ENCODE data around the gene PLXNA4. TPM values are rescaled to one million over a fixed set of nuclear protein-coding genes. Genes with fewer than 3 reads are reported as not detected.

The PLXNA4 gene
- total RNA-seq, 1 donor from 2014 or later = 3.5 TPM

DNA sequence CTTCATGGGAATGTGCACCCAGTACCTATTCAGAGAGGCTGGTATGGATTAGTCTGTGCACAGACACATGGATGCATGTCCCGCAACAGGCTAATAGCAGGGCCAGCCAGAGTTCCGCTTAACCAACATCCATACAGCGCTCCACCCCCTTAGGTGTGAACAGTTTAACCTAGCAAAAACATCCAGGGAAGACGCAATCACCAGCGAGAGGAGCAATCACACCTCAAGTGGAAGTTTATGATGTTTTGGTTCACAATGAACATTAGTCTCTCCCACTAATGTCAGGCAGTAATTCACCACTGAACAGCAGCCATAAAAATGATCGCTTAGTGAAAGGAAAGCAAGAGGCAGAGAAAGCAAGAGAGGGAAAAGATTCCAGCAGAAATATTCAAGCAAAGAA, 91.1 kb downstream of the PLXNA4 start:
- no peak overlapping the region for H3K27ac Mint-ChIP-seq (ENCODE audit: unreplicated experiment)
- H3K36me3 Mint-ChIP-seq (ENCODE audit: low read depth, unreplicated experiment) = no peaks in the 10 kb centered on the region
- peaks cover 18% of the 10 kb centered on the region for H3K4me1 Mint-ChIP-seq (ENCODE audit: unreplicated experiment)
- peaks cover 2% of the 10 kb centered on the region for H3K27me3 Mint-ChIP-seq (ENCODE audit: unreplicated experiment)
- TF ChIP-seq, protein P1, sequence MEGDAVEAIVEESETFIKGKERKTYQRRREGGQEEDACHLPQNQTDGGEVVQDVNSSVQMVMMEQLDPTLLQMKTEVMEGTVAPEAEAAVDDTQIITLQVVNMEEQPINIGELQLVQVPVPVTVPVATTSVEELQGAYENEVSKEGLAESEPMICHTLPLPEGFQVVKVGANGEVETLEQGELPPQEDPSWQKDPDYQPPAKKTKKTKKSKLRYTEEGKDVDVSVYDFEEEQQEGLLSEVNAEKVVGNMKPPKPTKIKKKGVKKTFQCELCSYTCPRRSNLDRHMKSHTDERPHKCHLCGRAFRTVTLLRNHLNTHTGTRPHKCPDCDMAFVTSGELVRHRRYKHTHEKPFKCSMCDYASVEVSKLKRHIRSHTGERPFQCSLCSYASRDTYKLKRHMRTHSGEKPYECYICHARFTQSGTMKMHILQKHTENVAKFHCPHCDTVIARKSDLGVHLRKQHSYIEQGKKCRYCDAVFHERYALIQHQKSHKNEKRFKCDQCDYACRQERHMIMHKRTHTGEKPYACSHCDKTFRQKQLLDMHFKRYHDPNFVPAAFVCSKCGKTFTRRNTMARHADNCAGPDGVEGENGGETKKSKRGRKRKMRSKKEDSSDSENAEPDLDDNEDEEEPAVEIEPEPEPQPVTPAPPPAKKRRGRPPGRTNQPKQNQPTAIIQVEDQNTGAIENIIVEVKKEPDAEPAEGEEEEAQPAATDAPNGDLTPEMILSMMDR (IDR thresholded peaks at IDR 0.05; ENCODE audit: unreplicated experiment) = no peak
- DNase-seq (ENCODE audit: low spot score) = no peak
- H3K4me3 Mint-ChIP-seq (ENCODE audit: unreplicated experiment) = no peak overlapping the region
- no peaks in the 10 kb centered on the region for H3K9me3 Mint-ChIP-seq (ENCODE audit: unreplicated experiment)

- DNase-seq (ENCODE audit: low spot score) = no peak
- Mint-ChIP-seq H3K36me3 (ENCODE audit: low read depth, unreplicated experiment) (no peaks in the 10 kb centered on the region), H3K27ac (ENCODE audit: unreplicated experiment) (no peak overlapping the region), H3K4me3 (ENCODE audit: unreplicated experiment) (no peak overlapping the region), H3K9me3 (ENCODE audit: unreplicated experiment) (no peaks in the 10 kb centered on the region), H3K27me3 (ENCODE audit: unreplicated experiment) (peaks cover 2% of the 10 kb centered on the region), H3K4me1 (ENCODE audit: unreplicated experiment) (peaks cover 21% of the 10 kb centered on the region)
- TF ChIP-seq, protein P1 (IDR thresholded peaks at IDR 0.05; ENCODE audit: unreplicated experiment) = no peak
Measured at GRCh38 chr7:132482866-132483265, 93.4 kb downstream of the PLXNA4 start.

- DNase-seq (ENCODE audit: low spot score) = no peak
- Mint-ChIP-seq H3K36me3 (ENCODE audit: low read depth, unreplicated experiment) (no peaks in the 10 kb centered on the region), H3K4me1 (ENCODE audit: unreplicated experiment) (peaks cover 3% of the 10 kb centered on the region), H3K27ac (ENCODE audit: unreplicated experiment) (no peak overlapping the region), H3K9me3 (ENCODE audit: unreplicated experiment) (no peaks in the 10 kb centered on the region), H3K27me3 (ENCODE audit: unreplicated experiment) (no peaks in the 10 kb centered on the region), H3K4me3 (ENCODE audit: unreplicated experiment) (no peak overlapping the region)
- TF ChIP-seq, protein P1 (IDR thresholded peaks at IDR 0.05; ENCODE audit: unreplicated experiment) = no peak
Measured at GRCh38 chr7:132480534-132480933, 95.7 kb downstream of the PLXNA4 start.

DNA sequence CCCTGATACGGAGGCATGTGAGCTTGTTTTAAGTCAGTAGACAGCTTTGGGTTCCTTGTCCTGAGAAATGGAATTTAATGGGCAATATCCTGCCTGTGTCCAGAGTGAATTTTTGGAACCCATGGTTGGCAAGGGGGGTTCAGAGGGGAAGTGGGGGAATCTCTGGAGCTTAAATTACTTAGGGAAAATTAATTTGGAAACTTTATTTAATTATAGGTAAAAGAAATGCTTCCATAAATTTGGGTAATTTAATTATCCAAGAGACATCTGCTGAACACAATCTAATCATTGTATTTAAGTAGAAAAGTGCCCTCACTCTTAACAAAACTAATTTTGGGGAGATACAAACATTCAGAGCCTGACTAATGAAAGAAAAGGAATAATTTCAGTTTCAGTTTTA, 99.7 kb downstream of the PLXNA4 start:
- Mint-ChIP-seq H3K4me3 (ENCODE audit: unreplicated experiment) (no peak overlapping the region), H3K9me3 (ENCODE audit: unreplicated experiment) (no peaks in the 10 kb centered on the region), H3K4me1 (ENCODE audit: unreplicated experiment) (peaks cover 7% of the 10 kb centered on the region), H3K27me3 (ENCODE audit: unreplicated experiment) (no peaks in the 10 kb centered on the region), H3K27ac (ENCODE audit: unreplicated experiment) (no peak overlapping the region), H3K36me3 (ENCODE audit: low read depth, unreplicated experiment) (no peaks in the 10 kb centered on the region)
- TF ChIP-seq, protein P1 (IDR thresholded peaks at IDR 0.05; ENCODE audit: unreplicated experiment) = no peak
- no peak for DNase-seq (ENCODE audit: low spot score)

GRCh38 chr7:132475669-132476116, 100.6 kb downstream of the PLXNA4 start:
- Mint-ChIP-seq H3K4me3 (ENCODE audit: unreplicated experiment) (no peak overlapping the region), H3K27ac (ENCODE audit: unreplicated experiment) (no peak overlapping the region), H3K27me3 (ENCODE audit: unreplicated experiment) (no peaks in the 10 kb centered on the region), H3K4me1 (ENCODE audit: unreplicated experiment) (peaks cover 7% of the 10 kb centered on the region), H3K36me3 (ENCODE audit: low read depth, unreplicated experiment) (no peaks in the 10 kb centered on the region), H3K9me3 (ENCODE audit: unreplicated experiment) (no peaks in the 10 kb centered on the region)
- no peak for DNase-seq (ENCODE audit: low spot score)
- TF ChIP-seq, protein P1 (IDR thresholded peaks at IDR 0.05; ENCODE audit: unreplicated experiment) = no peak

Data from endothelial cell (in vitro differentiated cells).